PC-3 (cell line): ENCODE results near the gene TMEM231.

Experiments used
- CTCF ChIP-seq: fragments of 300-600 bp; sonication (generic); conservative IDR thresholded peaks from 2 replicates; pipeline ENCODE4 v1.5.1; 2017; ENCODE audit warnings: antibody characterized with exemption, low read depth, mild to moderate bottlenecking, low read length
- EZH2 ChIP-seq: fragments of 300-600 bp; sonication (generic); IDR thresholded peaks from one replicate; pipeline ENCODE4 v1.6.1; 2017; ENCODE audit warnings: antibody characterized with exemption, mild to moderate bottlenecking, low read length; ENCODE audit not compliant: unreplicated experiment

GRCh38 chr16:75603241-75603640 is 47.2 kb upstream of the TMEM231 start:
- TF ChIP-seq CTCF (no peak), EZH2 (no peak)
